ENCODE data around the gene WASF3. TPM values are rescaled to one million over a fixed set of nuclear protein-coding genes. Genes with fewer than 3 reads are reported as not detected.

Gene WASF3
- total and polyA plus RNA-seq, 10 of the 15 experiments (the other 5 are each of a cell fraction or from before 2014, with no cell fraction given), result under 0.01 to 0.10 (median 0.01) TPM; not detected in 7

DNA sequence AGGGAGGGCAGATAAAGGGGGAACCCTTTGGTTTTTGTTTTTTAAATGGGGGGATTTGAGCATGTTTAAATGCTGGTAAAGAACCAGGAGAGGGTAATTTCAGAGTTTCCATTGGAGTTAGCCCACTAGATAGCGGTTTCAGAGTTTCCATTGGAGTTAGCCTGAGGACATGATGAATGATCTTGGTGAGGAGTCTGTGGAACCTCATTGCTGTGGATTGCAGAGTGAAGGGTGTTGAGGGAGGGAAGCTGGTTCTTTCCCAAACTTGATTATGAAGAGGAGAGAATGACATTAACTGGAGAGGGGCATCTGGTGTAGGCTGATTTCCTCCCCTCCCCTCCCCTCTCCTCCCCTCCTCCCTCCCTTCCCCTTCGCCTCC, 5.0 kb downstream of the WASF3 start (continued):
- TF ChIP-seq, protein P1, sequence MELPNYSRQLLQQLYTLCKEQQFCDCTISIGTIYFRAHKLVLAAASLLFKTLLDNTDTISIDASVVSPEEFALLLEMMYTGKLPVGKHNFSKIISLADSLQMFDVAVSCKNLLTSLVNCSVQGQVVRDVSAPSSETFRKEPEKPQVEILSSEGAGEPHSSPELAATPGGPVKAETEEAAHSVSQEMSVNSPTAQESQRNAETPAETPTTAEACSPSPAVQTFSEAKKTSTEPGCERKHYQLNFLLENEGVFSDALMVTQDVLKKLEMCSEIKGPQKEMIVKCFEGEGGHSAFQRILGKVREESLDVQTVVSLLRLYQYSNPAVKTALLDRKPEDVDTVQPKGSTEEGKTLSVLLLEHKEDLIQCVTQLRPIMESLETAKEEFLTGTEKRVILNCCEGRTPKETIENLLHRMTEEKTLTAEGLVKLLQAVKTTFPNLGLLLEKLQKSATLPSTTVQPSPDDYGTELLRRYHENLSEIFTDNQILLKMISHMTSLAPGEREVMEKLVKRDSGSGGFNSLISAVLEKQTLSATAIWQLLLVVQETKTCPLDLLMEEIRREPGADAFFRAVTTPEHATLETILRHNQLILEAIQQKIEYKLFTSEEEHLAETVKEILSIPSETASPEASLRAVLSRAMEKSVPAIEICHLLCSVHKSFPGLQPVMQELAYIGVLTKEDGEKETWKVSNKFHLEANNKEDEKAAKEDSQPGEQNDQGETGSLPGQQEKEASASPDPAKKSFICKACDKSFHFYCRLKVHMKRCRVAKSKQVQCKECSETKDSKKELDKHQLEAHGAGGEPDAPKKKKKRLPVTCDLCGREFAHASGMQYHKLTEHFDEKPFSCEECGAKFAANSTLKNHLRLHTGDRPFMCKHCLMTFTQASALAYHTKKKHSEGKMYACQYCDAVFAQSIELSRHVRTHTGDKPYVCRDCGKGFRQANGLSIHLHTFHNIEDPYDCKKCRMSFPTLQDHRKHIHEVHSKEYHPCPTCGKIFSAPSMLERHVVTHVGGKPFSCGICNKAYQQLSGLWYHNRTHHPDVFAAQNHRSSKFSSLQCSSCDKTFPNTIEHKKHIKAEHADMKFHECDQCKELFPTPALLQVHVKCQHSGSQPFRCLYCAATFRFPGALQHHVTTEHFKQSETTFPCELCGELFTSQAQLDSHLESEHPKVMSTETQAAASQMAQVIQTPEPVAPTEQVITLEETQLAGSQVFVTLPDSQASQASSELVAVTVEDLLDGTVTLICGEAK (IDR thresholded peaks at IDR 0.05; ENCODE audit: borderline replicate concordance), result no peak
- TF ChIP-seq JUND (IDR thresholded peaks at IDR 0.05; ENCODE audit: low read depth, low read length) (no peak), ASH2L (IDR thresholded peaks at IDR 0.05; ENCODE audit: borderline replicate concordance, low read depth) (no peak)
- TF ChIP-seq, protein P2, sequence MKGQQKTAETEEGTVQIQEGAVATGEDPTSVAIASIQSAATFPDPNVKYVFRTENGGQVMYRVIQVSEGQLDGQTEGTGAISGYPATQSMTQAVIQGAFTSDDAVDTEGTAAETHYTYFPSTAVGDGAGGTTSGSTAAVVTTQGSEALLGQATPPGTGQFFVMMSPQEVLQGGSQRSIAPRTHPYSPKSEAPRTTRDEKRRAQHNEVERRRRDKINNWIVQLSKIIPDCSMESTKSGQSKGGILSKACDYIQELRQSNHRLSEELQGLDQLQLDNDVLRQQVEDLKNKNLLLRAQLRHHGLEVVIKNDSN (IDR thresholded peaks at IDR 0.05; ENCODE audit: borderline replicate concordance, extremely low read length, insufficient read depth, low read depth, low read length), result no peak

DNA sequence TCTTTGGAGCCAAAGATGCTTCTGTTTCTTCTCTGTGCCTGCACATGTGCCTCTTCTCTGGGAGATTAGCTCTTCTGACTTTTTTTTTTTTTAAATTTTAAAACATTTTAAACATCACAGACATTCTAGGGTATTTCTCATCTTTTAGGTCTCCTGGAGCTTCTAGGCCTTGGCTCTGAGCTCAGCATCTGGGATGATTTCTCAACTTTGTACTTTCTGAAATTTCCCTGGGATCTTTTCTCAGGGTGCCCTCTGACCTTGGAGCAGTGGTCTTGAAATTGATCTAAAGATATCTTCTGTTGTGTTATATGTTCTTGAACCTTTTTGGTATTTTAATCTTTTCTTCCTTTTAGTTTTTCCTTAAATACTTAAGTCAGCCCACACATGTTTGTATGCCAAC, 6.2 kb downstream of the WASF3 start:
- RAD21 ChIA-PET (ENCODE audit: unreplicated experiment), result no interaction called here
- Histone ChIP-seq H3K4me1 (ENCODE audit: control insufficient read depth, insufficient read depth, low read length) (no peaks in the 10 kb centered on the region), H3K9me3 (replicated peaks; ENCODE audit: control insufficient read depth, insufficient read depth, low read length) (no peaks in the 10 kb centered on the region), H3K4me2 (ENCODE audit: control insufficient read depth, insufficient read depth) (no peak overlapping the region), H2AFZ (ENCODE audit: control insufficient read depth, low read depth, low read length) (no peak overlapping the region), H3K27me3 (replicated peaks in 1 of 2; ENCODE audit: control insufficient read depth in 2 of 2, insufficient read depth in 2 of 2, low read length in 1 of 2) (no peaks in the 10 kb centered on the region), H3K27ac (ENCODE audit: control insufficient read depth, insufficient read depth) (no peak overlapping the region), H3K36me3 (ENCODE audit: control insufficient read depth in 2 of 2, insufficient read depth in 2 of 2, low read length in 1 of 2) (no peaks in the 10 kb centered on the region), H3K79me2 (ENCODE audit: control insufficient read depth, insufficient read depth, low read length) (no peaks in the 10 kb centered on the region), H3K9ac (ENCODE audit: control insufficient read depth, insufficient read depth, low read length) (no peak overlapping the region), H3K4me3 (no peak overlapping the region), H4K20me1 (ENCODE audit: control insufficient read depth, insufficient read depth) (no peaks in the 10 kb centered on the region)
- ATAC-seq, result no peak
- no peak for DNase-seq (ENCODE audit: low read depth, low spot score)
- intact Hi-C loops (cut with micrococcal nuclease; ENCODE audit: unreplicated experiment) (no loop called here), in situ Hi-C loops (cut with MboI) (no loop called here)
- CTCF ChIA-PET, result no interaction called here
- FAIRE-seq, result no peak
- SMC1A ChIA-PET (ENCODE audit: uncharacterized antibody, unreplicated experiment), result no interaction called here
- POLR2A ChIA-PET, result no interaction called here
- no TSS peak for BruUV-seq (replicated peaks)
- TF ChIP-seq BHLHE40 (IDR thresholded peaks at IDR 0.05; ENCODE audit: borderline replicate concordance in 1 of 2, low read depth in 2 of 2, low read length in 1 of 2), result no peak
- no peak for TF ChIP-seq BCL11A (IDR thresholded peaks at IDR 0.05; ENCODE audit: low read depth, low read length)
- no peak for TF ChIP-seq NR2F1 (conservative IDR thresholded peaks at IDR 0.05)
- TF ChIP-seq EGR1 (IDR thresholded peaks at IDR 0.05; ENCODE audit: borderline replicate concordance in 1 of 2, low read depth in 2 of 2, low read length in 2 of 2), result no peak
- TF ChIP-seq, protein P3, sequence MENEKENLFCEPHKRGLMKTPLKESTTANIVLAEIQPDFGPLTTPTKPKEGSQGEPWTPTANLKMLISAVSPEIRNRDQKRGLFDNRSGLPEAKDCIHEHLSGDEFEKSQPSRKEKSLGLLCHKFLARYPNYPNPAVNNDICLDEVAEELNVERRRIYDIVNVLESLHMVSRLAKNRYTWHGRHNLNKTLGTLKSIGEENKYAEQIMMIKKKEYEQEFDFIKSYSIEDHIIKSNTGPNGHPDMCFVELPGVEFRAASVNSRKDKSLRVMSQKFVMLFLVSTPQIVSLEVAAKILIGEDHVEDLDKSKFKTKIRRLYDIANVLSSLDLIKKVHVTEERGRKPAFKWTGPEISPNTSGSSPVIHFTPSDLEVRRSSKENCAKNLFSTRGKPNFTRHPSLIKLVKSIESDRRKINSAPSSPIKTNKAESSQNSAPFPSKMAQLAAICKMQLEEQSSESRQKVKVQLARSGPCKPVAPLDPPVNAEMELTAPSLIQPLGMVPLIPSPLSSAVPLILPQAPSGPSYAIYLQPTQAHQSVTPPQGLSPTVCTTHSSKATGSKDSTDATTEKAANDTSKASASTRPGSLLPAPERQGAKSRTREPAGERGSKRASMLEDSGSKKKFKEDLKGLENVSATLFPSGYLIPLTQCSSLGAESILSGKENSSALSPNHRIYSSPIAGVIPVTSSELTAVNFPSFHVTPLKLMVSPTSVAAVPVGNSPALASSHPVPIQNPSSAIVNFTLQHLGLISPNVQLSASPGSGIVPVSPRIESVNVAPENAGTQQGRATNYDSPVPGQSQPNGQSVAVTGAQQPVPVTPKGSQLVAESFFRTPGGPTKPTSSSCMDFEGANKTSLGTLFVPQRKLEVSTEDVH (IDR thresholded peaks at IDR 0.05; ENCODE audit: low read depth, partially characterized antibody), result no peak
- no peak for TF ChIP-seq BMI1 (IDR thresholded peaks at IDR 0.05; ENCODE audit: borderline replicate concordance)
- TF ChIP-seq, protein P4, sequence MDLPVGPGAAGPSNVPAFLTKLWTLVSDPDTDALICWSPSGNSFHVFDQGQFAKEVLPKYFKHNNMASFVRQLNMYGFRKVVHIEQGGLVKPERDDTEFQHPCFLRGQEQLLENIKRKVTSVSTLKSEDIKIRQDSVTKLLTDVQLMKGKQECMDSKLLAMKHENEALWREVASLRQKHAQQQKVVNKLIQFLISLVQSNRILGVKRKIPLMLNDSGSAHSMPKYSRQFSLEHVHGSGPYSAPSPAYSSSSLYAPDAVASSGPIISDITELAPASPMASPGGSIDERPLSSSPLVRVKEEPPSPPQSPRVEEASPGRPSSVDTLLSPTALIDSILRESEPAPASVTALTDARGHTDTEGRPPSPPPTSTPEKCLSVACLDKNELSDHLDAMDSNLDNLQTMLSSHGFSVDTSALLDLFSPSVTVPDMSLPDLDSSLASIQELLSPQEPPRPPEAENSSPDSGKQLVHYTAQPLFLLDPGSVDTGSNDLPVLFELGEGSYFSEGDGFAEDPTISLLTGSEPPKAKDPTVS (IDR thresholded peaks at IDR 0.05; ENCODE audit: low read depth, low read length), result no peak
